HG03045 (cell line): Measurements from ENCODE around the gene SET.
"Not testable (repeated sequence)": the region's sequence is repeated elsewhere in the genome, so short reads cannot be mapped to it uniquely, and the experiment has no call there.

Experiments
- ATAC-seq: cut with Tn5 transposase; IDR thresholded peaks from one replicate; pipeline ENCODE4 v1.9.1; 2021; ENCODE audit warnings: mild to moderate bottlenecking, moderate library complexity; ENCODE audit not compliant: unreplicated experiment

Gene SET

GRCh38 chr9:128688501-128689292 is at the start of gene SET:
SET (plus strand) TSS chr9:128689222; CDS start chr9:128689583, 361 bp downstream.
- ATAC-seq = peak; percentile 71

- ATAC-seq = no peak
Measured at GRCh38 chr9:128640603-128641002, 48.4 kb upstream of the SET start.

GRCh38 chr9:128642675-128643245 is 46.3 kb upstream of the SET start:
- ATAC-seq = no peak

- peak; percentile 45 for ATAC-seq
Measured at GRCh38 chr9:128643519-128644300, 45.3 kb upstream of the SET start.

- ATAC-seq = not testable (repeated sequence)
Measured at GRCh38 chr9:128648206-128648605, 40.8 kb upstream of the SET start.

GRCh38 chr9:128651798-128652197 is 37.2 kb upstream of the SET start:
- ATAC-seq = no peak

GRCh38 chr9:128653908-128654307 is 35.1 kb upstream of the SET start:
- no peak for ATAC-seq

- no peak for ATAC-seq
Measured at GRCh38 chr9:128654481-128654880, 34.5 kb upstream of the SET start.

- ATAC-seq = peak; percentile 62
Measured at GRCh38 chr9:128656416-128657343, 32.3 kb upstream of the SET start, which contains the start of gene DYNC2I2. DYNC2I2 (minus strand) TSS chr9:128656847; CDS start chr9:128656726, 121 bp downstream.

GRCh38 chr9:128657344-128657704 is 31.7 kb upstream of the SET start:
- ATAC-seq = no peak

- no peak for ATAC-seq
Measured at GRCh38 chr9:128657796-128658195, 31.2 kb upstream of the SET start.

GRCh38 chr9:128666481-128666941 is 22.5 kb upstream of the SET start:
- ATAC-seq = not testable (repeated sequence)

- ATAC-seq = no peak
Measured at GRCh38 chr9:128669786-128670185, 19.2 kb upstream of the SET start.

GRCh38 chr9:128675382-128675781 is 13.6 kb upstream of the SET start:
- ATAC-seq = no peak

GRCh38 chr9:128677794-128678193 is 11.2 kb upstream of the SET start:
- no peak for ATAC-seq

GRCh38 chr9:128683340-128684064 is 5.5 kb upstream of the SET start:
- ATAC-seq = no peak

GRCh38 chr9:128684065-128684324 is 5.0 kb upstream of the SET start:
- ATAC-seq = no peak

- no peak for ATAC-seq
Measured at GRCh38 chr9:128684325-128685199, 4.5 kb upstream of the SET start.
